SK-N-SH (cell line): Measurements from ENCODE around the gene CD72. TPM values are rescaled to one million over a fixed set of nuclear protein-coding genes. Genes with fewer than 3 reads are reported as not detected.
"Not testable (repeated sequence)": the region's sequence is repeated elsewhere in the genome, so short reads cannot be mapped to it uniquely, and the experiment has no call there.

Experiments
- CTCF ChIA-PET: fragments of 300-600, 350-600 bp; formaldehyde crosslinking; extraction: SDS; loops from one replicate; lab custom pipeline; 2021; lab: Yijun Ruan, JAX
- POLR2A ChIA-PET: fragments of 350-600 bp; sonication (Branson Sonifier 250); formaldehyde crosslinking; extraction: SDS; loops from one replicate; lab custom pipeline; 2020; ENCODE audit warnings: antibody characterized with exemption, inconsistent platforms; lab: Yijun Ruan, JAX
- DNase-seq: peaks from one replicate; pipeline ENCODE4 v3.0.0; 2012
- H2AFZ ChIP-seq: fragments of 200-600 bp; sonication (generic); 2 replicates; pipeline ENCODE4 v1.8.1; 2016; ENCODE audit warnings: antibody characterized with exemption, mild to moderate bottlenecking, low read depth
- H3F3A ChIP-seq: fragments of 200-600 bp; sonication (generic); replicated peaks from 2 replicates; pipeline ENCODE3; 2016; ENCODE audit warnings: antibody characterized with exemption, mild to moderate bottlenecking; ENCODE audit not compliant: insufficient read depth
- H3K27ac ChIP-seq, 2 experiments: fragments of 200-500 bp in 1 of 2; fragments of 200-600 bp in 1 of 2; sonication (Bioruptor generic) in 1 of 2; sonication (generic), shearing (Covaris generic) in 1 of 2; 2 replicates each; pipeline versions ENCODE4 v1.5.1 to v1.6.1; 2014 to 2016; ENCODE audit warnings: low read depth in 2 of 2, inconsistent platforms in 1 of 2, low read length in 1 of 2, mild to moderate bottlenecking in 1 of 2, mixed read lengths in 1 of 2
- H3K27me3 ChIP-seq: fragments of 200-600 bp; sonication (generic), shearing (Covaris generic); 2 replicates; pipeline ENCODE4 v1.6.1; 2016; ENCODE audit warnings: mixed run types; ENCODE audit not compliant: insufficient read depth
- H3K36me3 ChIP-seq, 2 experiments: fragments of 200-500 bp in 1 of 2; fragments of 200-600 bp in 1 of 2; sonication (Bioruptor generic) in 1 of 2; sonication (generic) in 1 of 2; replicated peaks in 1 of 2; 2 replicates each; pipeline versions ENCODE3 to v1.5.1; 2014 to 2016; ENCODE audit warnings: low read length in 1 of 2, mild to moderate bottlenecking in 1 of 2; ENCODE audit not compliant: insufficient read depth in 2 of 2, control insufficient read depth in 1 of 2
- H3K4me1 ChIP-seq, 2 experiments: fragments of 200-500 bp in 1 of 2; fragments of 200-600 bp in 1 of 2; sonication (Bioruptor generic) in 1 of 2; sonication (generic), shearing (Covaris generic) in 1 of 2; 2 replicates each; pipeline versions ENCODE4 v1.5.1 to v1.6.1; 2014 to 2016; ENCODE audit warnings: low read depth in 1 of 2, low read length in 1 of 2, mixed run types in 1 of 2; ENCODE audit not compliant: insufficient read depth in 2 of 2, control insufficient read depth in 1 of 2
- H3K4me2 ChIP-seq: fragments of 200-600 bp; sonication (generic), shearing (Covaris generic); 2 replicates; pipeline ENCODE4 v1.6.1; 2017; ENCODE audit warnings: mixed run types
- H3K4me3 ChIP-seq, 2 experiments: fragments of 200-500 bp in 1 of 2; fragments of 200-600 bp in 1 of 2; sonication (Bioruptor generic) in 1 of 2; sonication (generic), shearing (Covaris generic) in 1 of 2; 2 replicates each; pipeline versions ENCODE4 v1.5.1 to v1.8.1; 2014 to 2016; ENCODE audit warnings: low read depth in 2 of 2, inconsistent platforms in 1 of 2, low read length in 1 of 2, mild to moderate bottlenecking in 1 of 2, mixed read lengths in 1 of 2, moderate library complexity in 1 of 2
- H3K79me2 ChIP-seq: fragments of 200-600 bp; sonication (generic); 2 replicates; pipeline ENCODE4 v1.8.1; 2017; ENCODE audit warnings: mild to moderate bottlenecking; ENCODE audit not compliant: insufficient read depth
- H3K9ac ChIP-seq: fragments of 200-600 bp; sonication (generic); 2 replicates; pipeline ENCODE4 v1.6.1; 2017; ENCODE audit warnings: mixed run types
- H3K9me2 ChIP-seq: fragments of 200-600 bp; sonication (generic); 2 replicates; pipeline ENCODE4 v1.6.1; 2017; ENCODE audit warnings: mixed run types
- H3K9me3 ChIP-seq: fragments of 200-600 bp; sonication (generic); 2 replicates; pipeline ENCODE4 v1.6.1; 2017; ENCODE audit warnings: mixed run types, mild to moderate bottlenecking, moderate library complexity
- H4K20me1 ChIP-seq: fragments of 200-600 bp; sonication (generic); 2 replicates; pipeline ENCODE4 v1.6.1; 2017; ENCODE audit warnings: mild to moderate bottlenecking, mixed run types; ENCODE audit not compliant: insufficient read depth
- EP300 ChIP-seq, 2 experiments: IDR thresholded peaks; 2 replicates each; pipeline versions ENCODE4 v1.4.0 to v1.6.1; 2012; ENCODE audit warnings: borderline replicate concordance in 1 of 2, low read depth in 1 of 2, low read length in 1 of 2
- GATA2 ChIP-seq: sonication (generic); formaldehyde crosslinking; IDR thresholded peaks from 2 replicates; pipeline ENCODE4 v1.5.0; 2020; ENCODE audit warnings: mild to moderate bottlenecking, missing genetic modification reagents
- MAX ChIP-seq: IDR thresholded peaks from 2 replicates; pipeline ENCODE4 v1.4.0; 2012; ENCODE audit warnings: low read depth
- MEF2A ChIP-seq: IDR thresholded peaks from 2 replicates; pipeline ENCODE4 v1.4.0; 2012; ENCODE audit warnings: low read depth, borderline replicate concordance
- PBX3 ChIP-seq: IDR thresholded peaks from 2 replicates; pipeline ENCODE4; 2012
- RAD21 ChIP-seq: IDR thresholded peaks from 2 replicates; pipeline ENCODE4 v1.6.1; 2012; ENCODE audit warnings: mild to moderate bottlenecking, low read length
- SIN3A ChIP-seq: IDR thresholded peaks from 2 replicates; pipeline ENCODE4 v1.6.1; 2012; ENCODE audit warnings: low read depth, mild to moderate bottlenecking, low read length, moderate library complexity, borderline replicate concordance
- USF1 ChIP-seq: IDR thresholded peaks from 2 replicates; pipeline ENCODE4 v1.4.0; 2012; ENCODE audit warnings: low read depth, borderline replicate concordance
- WGBS: methylation state at CpG from one replicate; pipeline ENCODE4 v1.1.6; 2017; ENCODE audit warnings: low lambda C conversion rate; 5-methylcytosine and 5-hydroxymethylcytosine counted together
- polyA plus RNA-seq, 3 experiments: library from polyadenylated mRNA; depleted of rRNA; stranded (reverse); fragments of >200 nt; gene quantifications; 2 replicates each; pipeline ENCODE4 v1.2.3, GENCODE V29; 2012

Gene CD72
- polyA plus RNA-seq, 1 of the 3 experiments (the other 2 are of a cell fraction), result 2.7 TPM

GRCh38 chr9:35612843-35613242 is 5.4 kb downstream of the CD72 start:
- 100% methylated on average over 2 of the region's 2 CpGs for WGBS
- CTCF ChIA-PET, result interaction anchor here (0.7 to 3.6 kb wide), 11 partner anchors 9 to 144 kb away, joined by 3 to 32 read pairs (median 5); partner anchors contain the start of genes CCDC107 and RMRP
- Histone ChIP-seq H3F3A (no peaks in the 10 kb centered on the region), H3K27me3 (0 out of 2 replicates have a peak, but pooled peaks cover 4% of the 10 kb centered on the region), H3K4me1 (peaks cover 0 to 12% of the 10 kb centered on the region in 2 experiments; a peak in 1 of 4 replicates), H4K20me1 (no peaks in the 10 kb centered on the region), H3K27ac (no peak overlapping the region), H3K4me3 (no peak overlapping the region)
- POLR2A ChIA-PET, result no interaction called here
- no peak for TF ChIP-seq MEF2A
- TF ChIP-seq USF1, result no peak
- no peak for TF ChIP-seq EP300 (IDR thresholded peaks at IDR 0.05; ENCODE audit: borderline replicate concordance in 1 of 2, low read depth in 1 of 2, low read length in 1 of 2)
- no peak for TF ChIP-seq MAX
- TF ChIP-seq RAD21, result no peak
- TF ChIP-seq PBX3, result no peak
- no peak for TF ChIP-seq SIN3A
- TF ChIP-seq GATA2 (CRISPR knock-in tag), result no peak
- TF ChIP-seq, all 33 proteins: peak for 0
- Histone ChIP-seq H3K36me3 (peaks cover 3 to 22% of the 10 kb centered on the region in 2 experiments), H3K9ac (no peak overlapping the region), H3K9me3 (no peaks in the 10 kb centered on the region), H3K9me2 (no peaks in the 10 kb centered on the region), H3K79me2 (no peaks in the 10 kb centered on the region), H3K4me2 (no peak overlapping the region), H2AFZ (no peak overlapping the region)
- DNase-seq, result no peak

- H3K4me2 ChIP-seq, DNase-seq, POLR2A ChIA-PET, H3K27ac ChIP-seq, H3K9me2 ChIP-seq, H3F3A ChIP-seq, H3K79me2 ChIP-seq, H2AFZ ChIP-seq, H3K9me3 ChIP-seq, H3K4me1 ChIP-seq, H3K4me3 ChIP-seq, H4K20me1 ChIP-seq, H3K9ac ChIP-seq, H3K27me3 ChIP-seq: not testable (repeated sequence)
- peaks cover 7 to 23% of the 10 kb centered on the region in 2 experiments for H3K36me3 ChIP-seq
- CTCF ChIA-PET, result interaction anchor here (0.7 to 4.1 kb wide), 14 partner anchors 8 to 382 kb away, joined by 3 to 32 read pairs (median 7); partner anchors contain the start of genes CCDC107 and RMRP
- 76% methylated on average over 4 of the region's 4 CpGs for WGBS
Measured at GRCh38 chr9:35612066-35612465, 6.1 kb downstream of the CD72 start.
